Right lung (tissue), 5 donors: ENCODE results near the gene JAM3. TPM values are rescaled to one million over a fixed set of nuclear protein-coding genes. Genes with fewer than 3 reads are reported as not detected.
"Not testable (repeated sequence)": the region's sequence is repeated elsewhere in the genome, so short reads cannot be mapped to it uniquely, and the experiment has no call there.

Experiments used
- DNase-seq, 2 donors: peaks; one replicate each; pipeline ENCODE4 v3.0.0-alpha.2; 2013
- polyA plus RNA-seq, 5 donors: library from polyadenylated mRNA; unstranded; fragments of 120-200 nt; gene quantifications; one replicate each; pipeline versions ENCODE4 v1.2.1 to v1.2.3, GENCODE V29; 2013; ENCODE audit warnings: inconsistent platforms in 1 of 5, low replicate concordance in 1 of 5; ENCODE audit not compliant: insufficient read length in 5 of 5, insufficient read depth in 1 of 5

JAM3 gene
- polyA plus RNA-seq, 5 donors = 65.9 to 74.2 (median 71.9) TPM

GRCh38 chr11:134052988-134053945 is 15.6 kb upstream of the JAM3 start:
- DNase-seq = no peak

DNA sequence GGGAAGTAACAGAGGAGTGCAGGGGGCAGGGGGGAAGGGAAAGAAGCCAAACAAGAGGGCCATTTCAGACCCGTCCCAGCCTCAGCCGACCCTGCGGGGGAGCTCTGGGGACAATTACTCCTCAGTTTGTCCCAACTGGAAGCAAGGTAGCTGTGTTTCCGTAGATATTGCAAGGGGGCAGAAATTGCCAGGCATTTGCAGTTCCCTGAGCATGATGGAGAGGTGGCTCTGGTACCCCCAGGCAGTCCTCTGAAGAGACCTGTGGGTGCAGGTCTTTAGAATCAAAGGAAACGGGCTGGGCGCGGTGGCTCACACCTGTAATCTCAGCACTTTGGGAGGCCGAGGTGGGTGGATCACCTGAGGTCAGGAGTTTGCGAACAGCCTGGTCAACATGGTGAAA is 13.8 kb upstream of the JAM3 start:
- DNase-seq = no peak

DNA sequence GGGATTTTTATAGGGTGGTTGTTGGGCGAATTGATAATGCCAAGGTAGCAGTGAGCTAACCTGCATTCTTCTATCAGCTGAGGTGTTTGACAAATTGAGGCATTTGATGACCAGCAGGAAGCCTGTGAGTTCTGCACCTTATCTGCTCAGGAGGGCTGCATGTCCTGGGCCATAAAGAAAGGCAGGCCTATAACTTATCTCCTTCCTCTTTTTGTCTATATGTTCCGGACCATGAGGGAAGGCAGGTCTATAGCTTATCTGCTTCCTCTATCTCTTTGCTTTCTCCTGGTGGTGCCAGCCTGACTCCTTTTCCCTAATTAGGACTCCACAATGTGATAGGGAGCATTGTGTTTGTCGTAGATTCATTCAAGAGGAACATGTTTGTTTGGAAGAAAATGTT is 8.6 kb upstream of the JAM3 start:
- DNase-seq = no peak

- DNase-seq = no peak
Observed at GRCh38 chr11:134062265-134063123, 6.4 kb upstream of the JAM3 start.

DNA sequence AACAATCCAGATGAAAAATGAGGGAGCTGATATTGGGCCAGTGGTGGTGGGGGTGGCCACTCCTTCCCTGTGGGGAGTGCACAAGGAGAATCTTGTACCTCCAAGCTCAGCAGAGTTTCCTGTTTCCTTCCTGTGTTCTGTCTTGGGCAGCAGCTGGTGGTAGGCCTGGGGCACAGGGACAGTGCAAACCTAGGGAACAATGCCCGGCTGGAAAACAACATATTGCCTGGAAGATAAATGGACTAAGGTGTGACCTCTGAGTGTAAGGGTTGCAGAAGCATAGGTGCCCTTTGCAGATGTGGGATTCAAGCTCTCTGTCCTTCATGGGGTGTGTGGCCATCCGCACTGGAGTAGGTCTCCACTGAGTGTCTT is 5.8 kb upstream of the JAM3 start:
- DNase-seq = no peak

- no peak for DNase-seq
Observed at GRCh38 chr11:134063991-134064747, 4.7 kb upstream of the JAM3 start.

- no peak for DNase-seq
Observed at GRCh38 chr11:134065381-134065780, 3.5 kb upstream of the JAM3 start.

- DNase-seq = no peak
Observed at GRCh38 chr11:134066943-134067885, 1.7 kb upstream of the JAM3 start.

DNA sequence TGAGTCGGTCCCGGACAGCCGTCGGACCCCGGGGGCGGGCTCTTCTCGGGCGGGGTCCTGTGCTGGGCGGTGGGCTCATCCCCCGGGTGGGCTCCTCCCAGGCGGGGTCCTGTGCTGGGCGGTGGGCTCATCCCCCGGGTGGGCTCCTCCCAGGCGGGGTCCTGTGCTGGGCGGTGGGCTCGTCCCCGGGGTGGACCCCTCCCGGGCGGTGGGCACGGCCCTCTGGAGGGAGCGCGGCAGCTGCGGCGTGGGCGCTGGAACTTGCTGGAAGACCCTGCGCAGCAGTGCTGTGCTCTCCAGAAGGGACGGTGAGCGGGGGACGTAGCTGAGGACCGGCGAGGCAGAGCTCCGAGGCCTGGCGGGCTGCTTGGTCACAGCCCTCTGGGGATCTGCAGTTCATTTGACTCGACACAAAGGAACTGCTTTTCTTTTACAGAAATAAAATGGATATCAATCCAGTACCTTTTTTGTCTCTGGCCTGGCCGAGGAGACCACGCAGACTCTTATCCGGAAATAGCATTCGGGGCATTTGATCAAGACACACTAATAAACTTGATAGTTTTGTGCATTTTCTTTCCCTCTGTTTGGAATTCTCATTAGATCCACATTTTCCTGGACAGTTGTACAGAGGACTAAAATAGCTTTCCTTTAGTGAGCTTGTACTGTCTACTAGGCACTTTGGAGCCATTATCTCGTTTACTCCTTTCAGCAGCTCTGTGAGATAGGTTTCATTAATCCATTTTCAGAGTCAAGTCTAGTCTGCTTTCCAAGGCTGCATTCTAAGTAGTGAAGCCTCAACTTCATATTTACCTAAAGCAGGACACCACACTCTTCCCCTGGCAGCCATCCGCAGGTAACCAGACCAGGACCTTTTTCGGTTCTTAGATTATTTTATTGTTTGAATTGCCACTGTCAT is 812 bp downstream of the JAM3 start:
- peak; percentile 24 to 35 for DNase-seq

GRCh38 chr11:134070342-134070845 is 1.5 kb downstream of the JAM3 start:
- no peak for DNase-seq

GRCh38 chr11:134071306-134071705 is 2.4 kb downstream of the JAM3 start:
- DNase-seq = no peak

GRCh38 chr11:134071766-134072402 is 3.0 kb downstream of the JAM3 start:
- no peak for DNase-seq

DNA sequence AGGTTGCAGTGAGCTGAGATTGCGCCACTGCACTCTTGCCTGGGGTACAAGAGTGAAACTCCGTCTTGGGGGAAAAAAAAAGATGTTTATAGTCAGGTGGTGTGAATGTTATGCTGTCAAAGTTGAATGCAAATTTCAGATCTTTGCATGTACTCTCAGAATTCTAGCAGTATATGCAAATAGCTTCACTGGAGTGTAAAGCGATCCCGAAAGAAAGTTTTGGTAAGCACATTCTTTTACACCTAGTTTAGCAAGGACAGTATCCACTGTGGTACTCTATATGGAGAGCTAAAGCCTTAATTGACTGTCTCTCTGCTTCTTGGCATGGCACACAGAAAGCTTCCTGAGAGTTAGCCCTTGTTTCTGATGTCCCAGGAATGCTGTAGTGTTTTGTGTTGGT is 4.0 kb downstream of the JAM3 start:
- DNase-seq = no peak

DNA sequence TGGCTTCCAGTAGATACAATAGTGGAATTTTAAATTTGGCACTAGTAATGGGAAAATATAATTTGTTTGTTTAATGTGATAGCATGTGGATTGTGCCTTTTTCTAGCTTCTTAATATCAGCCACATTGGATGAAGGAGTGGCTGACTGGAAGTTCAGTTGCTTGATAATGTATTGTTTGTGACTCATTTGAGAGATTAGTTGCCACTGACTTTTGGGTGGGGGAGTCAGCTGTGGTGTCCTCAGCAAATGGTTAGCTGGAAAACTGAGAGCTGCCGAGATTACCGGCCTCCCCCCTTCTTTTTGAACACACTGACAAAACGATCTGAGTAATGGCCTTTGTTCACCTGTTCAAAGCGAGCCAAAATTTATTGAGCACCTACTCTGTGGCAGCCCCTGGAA is 5.5 kb downstream of the JAM3 start:
- no peak for DNase-seq

DNA sequence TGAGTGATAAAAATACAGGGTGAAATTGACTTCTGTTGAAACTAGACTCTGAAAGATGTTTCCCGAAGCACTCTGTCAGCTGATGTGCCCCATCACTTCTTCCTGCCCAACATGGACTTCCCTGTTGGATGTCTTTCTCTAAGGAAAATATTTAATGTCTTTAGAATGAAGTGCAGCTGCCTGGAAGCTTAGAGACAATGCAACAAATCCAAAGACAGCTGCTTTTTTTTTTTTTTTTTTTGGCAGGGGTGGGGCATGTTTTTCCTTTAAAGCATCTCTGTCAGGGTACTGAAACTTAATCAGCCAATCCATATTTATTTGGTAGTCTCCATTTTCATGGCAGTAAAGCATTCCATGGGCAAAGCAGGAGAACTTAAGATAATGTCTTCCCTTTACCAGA is 5.9 kb downstream of the JAM3 start:
- DNase-seq = no peak

DNA sequence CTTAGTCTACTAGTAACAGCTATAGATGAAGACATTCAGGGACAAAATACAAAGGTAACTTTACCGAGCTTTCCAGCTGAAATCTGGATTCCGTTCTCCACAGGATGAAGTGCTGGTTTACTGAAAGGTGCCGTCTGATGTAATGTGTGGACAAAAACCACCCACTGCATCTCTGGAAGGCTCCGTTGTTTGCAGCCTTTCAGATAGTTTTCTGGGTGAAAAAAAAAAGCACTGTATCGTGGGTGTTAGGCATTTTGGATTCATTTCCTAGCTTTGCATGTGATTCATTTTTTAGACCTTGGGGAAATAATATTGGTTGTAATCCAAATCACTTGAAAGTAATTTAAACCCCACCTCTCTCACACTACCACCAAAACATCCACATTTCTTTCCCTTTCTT is 10.4 kb downstream of the JAM3 start:
- no peak for DNase-seq

GRCh38 chr11:134081258-134081657 is 12.4 kb downstream of the JAM3 start:
- DNase-seq = not testable (repeated sequence)

GRCh38 chr11:134082990-134083389 is 14.1 kb downstream of the JAM3 start:
- DNase-seq = no peak

DNA sequence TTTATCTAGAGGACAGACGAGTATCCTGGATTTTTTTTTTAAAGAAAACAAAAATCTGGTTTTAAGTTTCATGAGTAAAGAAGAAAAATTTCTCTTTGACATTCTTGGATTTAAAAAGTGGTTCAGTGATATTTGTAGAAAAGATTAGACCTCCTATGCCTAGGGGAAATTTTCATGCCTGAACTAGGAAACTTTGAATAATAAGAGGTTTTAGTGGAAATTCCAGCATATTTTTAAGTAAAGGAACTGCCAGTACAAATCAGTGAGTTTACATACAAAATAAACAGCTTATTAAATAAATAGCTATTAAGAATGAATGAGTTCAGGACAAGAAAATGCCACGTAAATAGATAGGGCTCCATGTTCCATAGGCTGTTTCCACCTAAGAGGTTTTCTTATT is 17.5 kb downstream of the JAM3 start:
- no peak for DNase-seq
